Dermis microvascular lymphatic vessel endothelial cell (primary cell): ENCODE results near the gene LZTS3. TPM values are rescaled to one million over a fixed set of nuclear protein-coding genes. Genes with fewer than 3 reads are reported as not detected.
"Not testable (repeated sequence)": the region's sequence is repeated elsewhere in the genome, so short reads cannot be mapped to it uniquely, and the experiment has no call there.

Source experiments
- DNase-seq, 2 donors: peaks; one replicate each; pipeline versions ENCODE4 v3.0.0 to v3.0.0-alpha.2; 2010; ENCODE audit warnings: low read depth in 2 of 2
- total RNA-seq: library from RNA; depleted of rRNA; stranded (reverse); fragments of >200 nt; gene quantifications from 2 replicates; pipeline ENCODE4 v1.2.1, GENCODE V29; 2014

Gene LZTS3
- total RNA-seq, 1 donor from 2014 or later, result 3.5 TPM

- no peak for DNase-seq
These were observed 5.6 kb downstream of the LZTS3 start for GRCh38 chr20:3167738-3168078.

GRCh38 chr20:3166913-3167342 is 6.4 kb downstream of the LZTS3 start:
- no peak for DNase-seq

- DNase-seq, result no peak
These were observed 6.9 kb downstream of the LZTS3 start for GRCh38 chr20:3166338-3166912.

- DNase-seq, result peak in 1 of 2 donors; percentile 62
These were observed 7.6 kb downstream of the LZTS3 start for GRCh38 chr20:3165473-3166337.

GRCh38 chr20:3164763-3165410 is 8.5 kb downstream of the LZTS3 start:
- no peak for DNase-seq

- no peak for DNase-seq
These were observed 9.1 kb downstream of the LZTS3 start for GRCh38 chr20:3164043-3164762.

- no peak for DNase-seq
These were observed 10.0 kb downstream of the LZTS3 start for GRCh38 chr20:3163099-3164042.

- no peak for DNase-seq
These were observed 11.2 kb downstream of the LZTS3 start for GRCh38 chr20:3162080-3162611.

- no peak for DNase-seq
These were observed 11.9 kb downstream of the LZTS3 start for GRCh38 chr20:3161316-3162079.

- no peak for DNase-seq
These were observed 12.9 kb downstream of the LZTS3 start for GRCh38 chr20:3160418-3160817.

GRCh38 chr20:3158968-3159431 is 14.3 kb downstream of the LZTS3 start:
- peak in 1 of 2 donors; percentile 15 for DNase-seq

- no peak for DNase-seq
These were observed 15.5 kb downstream of the LZTS3 start for GRCh38 chr20:3157817-3158216.

GRCh38 chr20:3156811-3157619 is 16.3 kb downstream of the LZTS3 start:
- no peak for DNase-seq

GRCh38 chr20:3152057-3152644 is 21.2 kb downstream of the LZTS3 start:
- DNase-seq, result not testable (repeated sequence)

GRCh38 chr20:3150908-3151307 is 22.4 kb downstream of the LZTS3 start:
- no peak for DNase-seq

- no peak for DNase-seq
These were observed 26.5 kb downstream of the LZTS3 start for GRCh38 chr20:3146732-3147341.

- no peak for DNase-seq
These were observed 31.6 kb downstream of the LZTS3 start for GRCh38 chr20:3141757-3142156.

- DNase-seq, result no peak
These were observed 35.9 kb downstream of the LZTS3 start for GRCh38 chr20:3137492-3137891.
